Measurements from ENCODE around the gene DNM3.

The DNM3 gene

GRCh38 chr1:172460177-172460576, 618.9 kb downstream of the DNM3 start:
- no peaks in the 10 kb centered on the region for H3K36me3 ChIP-seq (ENCODE audit: control insufficient read depth in 2 of 2, insufficient read depth in 1 of 2, low read length in 2 of 2)
- H3K4me1 ChIP-seq (ENCODE audit: control insufficient read depth, insufficient read depth, low read length), result no peaks in the 10 kb centered on the region
- CTCF ChIA-PET, result interaction anchor here (1.4 kb wide), 1 partner anchor 16 kb away, joined by 8 read pairs; the partner anchor contains the start of gene PIGC
- no peak overlapping the region for H3K4me3 ChIP-seq (ENCODE audit: low read depth, low read length)
- TF ChIP-seq ZNF394 (tag by site-specific recombination; IDR thresholded peaks at IDR 0.05; ENCODE audit: borderline replicate concordance) (no peak), ZBTB20 (tag by site-specific recombination; IDR thresholded peaks at IDR 0.05) (no peak)
- POLR2A ChIA-PET, result interaction anchor here (0.6 kb wide), 1 partner anchor 939 kb away, joined by 3 read pairs; no protein-coding TSS in a partner anchor
- no peaks in the 10 kb centered on the region for H3K9me3 ChIP-seq (ENCODE audit: control insufficient read depth, insufficient read depth, low read depth, low read length)
- no peak overlapping the region for H3K27ac ChIP-seq (ENCODE audit: extremely low read depth, low read depth, low read length)

GRCh38 chr1:172460887-172461315, 619.6 kb downstream of the DNM3 start:
- Histone ChIP-seq H3K27ac (ENCODE audit: extremely low read depth, low read depth, low read length) (no peak overlapping the region), H3K36me3 (ENCODE audit: control insufficient read depth in 2 of 2, insufficient read depth in 1 of 2, low read length in 2 of 2) (no peaks in the 10 kb centered on the region), H3K4me1 (ENCODE audit: control insufficient read depth, insufficient read depth, low read length) (no peaks in the 10 kb centered on the region), H3K4me3 (ENCODE audit: low read depth, low read length) (no peak overlapping the region), H3K9me3 (ENCODE audit: control insufficient read depth, insufficient read depth, low read depth, low read length) (no peaks in the 10 kb centered on the region)
- ChIA-PET POLR2A (interaction anchor here (0.6 kb wide), 1 partner anchor 940 kb away, joined by 3 read pairs; no protein-coding TSS in a partner anchor), CTCF (interaction anchor here (0.6 to 1.4 kb wide), 4 partner anchors 11 to 85 kb away, joined by 3 to 8 read pairs (median 5); partner anchors contain the start of gene PIGC)
- TF ChIP-seq ZNF670 (tag by site-specific recombination; IDR thresholded peaks at IDR 0.05; ENCODE audit: low read depth) (no peak), MZF1 (tag by site-specific recombination; IDR thresholded peaks at IDR 0.05; ENCODE audit: borderline replicate concordance) (peak; percentile 33; the same call in 1 of the 2 replicates)
